ENCODE data around the gene DHRS12.

- no peak for TF ChIP-seq CTCF (IDR thresholded peaks at IDR 0.05)
- no peak for TF ChIP-seq POLR2A (IDR thresholded peaks at IDR 0.05)
Observed at GRCh38 chr13:51805925-51806324, 2.0 kb upstream of the DHRS12 start.

Data from right lobe of liver (tissue), 4 donors.